ENCODE results near the gene CALR3.

DNA sequence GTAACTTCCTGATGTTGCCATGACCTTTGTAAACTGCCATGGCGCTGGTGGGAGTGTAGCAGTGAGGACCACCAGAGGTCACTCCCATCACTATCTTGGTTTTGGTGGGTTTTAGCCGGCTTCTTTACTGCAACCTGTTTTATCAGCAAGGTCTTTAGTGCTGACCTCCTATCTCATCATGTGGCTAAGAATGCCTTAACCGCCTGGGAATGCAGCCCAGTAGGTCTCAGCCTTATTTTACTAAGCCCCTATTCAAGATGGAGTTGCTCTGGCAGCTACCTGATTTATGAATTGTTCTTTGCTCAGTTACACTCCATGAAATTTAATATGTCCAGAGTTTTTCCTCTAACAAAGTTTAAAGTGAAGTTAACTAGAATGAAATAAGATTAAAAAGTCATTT lies 19.6 kb downstream of the CALR3 start:
- TF ChIP-seq, protein P1, sequence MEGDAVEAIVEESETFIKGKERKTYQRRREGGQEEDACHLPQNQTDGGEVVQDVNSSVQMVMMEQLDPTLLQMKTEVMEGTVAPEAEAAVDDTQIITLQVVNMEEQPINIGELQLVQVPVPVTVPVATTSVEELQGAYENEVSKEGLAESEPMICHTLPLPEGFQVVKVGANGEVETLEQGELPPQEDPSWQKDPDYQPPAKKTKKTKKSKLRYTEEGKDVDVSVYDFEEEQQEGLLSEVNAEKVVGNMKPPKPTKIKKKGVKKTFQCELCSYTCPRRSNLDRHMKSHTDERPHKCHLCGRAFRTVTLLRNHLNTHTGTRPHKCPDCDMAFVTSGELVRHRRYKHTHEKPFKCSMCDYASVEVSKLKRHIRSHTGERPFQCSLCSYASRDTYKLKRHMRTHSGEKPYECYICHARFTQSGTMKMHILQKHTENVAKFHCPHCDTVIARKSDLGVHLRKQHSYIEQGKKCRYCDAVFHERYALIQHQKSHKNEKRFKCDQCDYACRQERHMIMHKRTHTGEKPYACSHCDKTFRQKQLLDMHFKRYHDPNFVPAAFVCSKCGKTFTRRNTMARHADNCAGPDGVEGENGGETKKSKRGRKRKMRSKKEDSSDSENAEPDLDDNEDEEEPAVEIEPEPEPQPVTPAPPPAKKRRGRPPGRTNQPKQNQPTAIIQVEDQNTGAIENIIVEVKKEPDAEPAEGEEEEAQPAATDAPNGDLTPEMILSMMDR (IDR thresholded peaks at IDR 0.05), result no peak
- no peak for TF ChIP-seq POLR2A (IDR thresholded peaks at IDR 0.05)

Data from esophagus squamous epithelium (tissue), 4 donors.